ENCODE measurements around the gene CDK2AP2.

The CDK2AP2 gene

DNA sequence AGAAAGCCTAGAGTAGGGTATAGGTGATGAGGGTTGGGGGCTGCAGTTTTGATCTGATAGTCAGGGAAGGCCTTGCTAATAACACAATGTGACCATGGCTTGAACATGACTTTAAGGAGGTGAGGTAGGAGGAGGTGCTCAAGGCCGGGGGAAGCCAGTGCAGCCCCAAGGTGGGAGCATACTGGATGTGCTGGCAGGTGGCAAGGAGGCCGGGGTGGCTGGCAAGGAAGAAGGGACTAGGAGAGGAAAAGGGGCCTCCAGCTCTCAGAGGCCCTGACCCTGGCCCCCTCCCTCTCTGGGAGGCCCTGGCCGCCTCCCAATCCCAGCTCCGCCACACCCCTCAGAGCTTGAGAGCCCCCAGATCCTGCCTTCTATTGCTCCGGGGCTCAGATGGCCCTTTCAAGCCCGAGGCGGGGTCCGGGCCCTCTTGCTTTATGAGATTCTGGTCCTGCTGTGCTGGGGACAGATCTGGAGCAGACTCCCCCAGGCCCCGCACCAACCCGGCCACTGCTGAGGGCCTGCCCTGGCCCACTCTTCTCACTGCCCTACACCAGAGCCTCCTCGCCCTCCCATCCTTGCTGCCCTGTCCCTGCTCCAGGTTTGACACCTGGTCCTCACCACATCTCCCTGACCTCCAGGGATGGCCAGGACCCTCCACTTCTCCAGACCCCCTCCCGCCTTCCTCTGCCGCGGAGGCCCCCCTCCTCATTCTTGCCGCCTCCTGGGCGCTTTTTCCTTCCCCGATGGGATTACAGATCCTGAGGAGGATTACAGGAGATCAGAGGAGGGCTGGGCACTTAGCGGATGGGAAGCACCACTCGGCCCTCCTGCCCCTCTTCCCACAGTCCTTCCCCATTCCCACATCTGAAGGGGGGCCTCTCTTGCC is 4.6 kb downstream of the CDK2AP2 start:
- DNase-seq: no peak

- no peak for DNase-seq
These were observed 5.5 kb downstream of the CDK2AP2 start for GRCh38 chr11:67502328-67502979.

DNA sequence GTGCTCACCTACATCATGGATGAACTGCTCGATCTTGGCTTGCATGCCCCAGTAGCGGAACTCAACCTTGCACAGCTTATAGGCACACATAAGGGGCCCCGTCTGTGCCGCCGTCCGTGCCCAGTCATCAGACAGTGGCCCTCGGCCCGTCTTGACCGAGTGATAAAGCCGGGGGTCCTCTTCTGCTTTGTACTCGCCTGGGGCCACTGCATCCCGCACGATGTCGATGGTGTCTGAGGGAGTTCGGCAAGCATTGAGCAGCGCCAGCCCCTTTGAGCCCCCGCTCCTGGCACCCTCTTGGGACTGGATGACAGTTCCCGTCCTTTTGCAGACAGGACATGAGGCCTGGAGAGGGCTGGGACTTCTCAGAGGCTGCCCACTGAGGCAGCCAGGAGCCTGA is 6.1 kb downstream of the CDK2AP2 start:
- no peak for DNase-seq

DNA sequence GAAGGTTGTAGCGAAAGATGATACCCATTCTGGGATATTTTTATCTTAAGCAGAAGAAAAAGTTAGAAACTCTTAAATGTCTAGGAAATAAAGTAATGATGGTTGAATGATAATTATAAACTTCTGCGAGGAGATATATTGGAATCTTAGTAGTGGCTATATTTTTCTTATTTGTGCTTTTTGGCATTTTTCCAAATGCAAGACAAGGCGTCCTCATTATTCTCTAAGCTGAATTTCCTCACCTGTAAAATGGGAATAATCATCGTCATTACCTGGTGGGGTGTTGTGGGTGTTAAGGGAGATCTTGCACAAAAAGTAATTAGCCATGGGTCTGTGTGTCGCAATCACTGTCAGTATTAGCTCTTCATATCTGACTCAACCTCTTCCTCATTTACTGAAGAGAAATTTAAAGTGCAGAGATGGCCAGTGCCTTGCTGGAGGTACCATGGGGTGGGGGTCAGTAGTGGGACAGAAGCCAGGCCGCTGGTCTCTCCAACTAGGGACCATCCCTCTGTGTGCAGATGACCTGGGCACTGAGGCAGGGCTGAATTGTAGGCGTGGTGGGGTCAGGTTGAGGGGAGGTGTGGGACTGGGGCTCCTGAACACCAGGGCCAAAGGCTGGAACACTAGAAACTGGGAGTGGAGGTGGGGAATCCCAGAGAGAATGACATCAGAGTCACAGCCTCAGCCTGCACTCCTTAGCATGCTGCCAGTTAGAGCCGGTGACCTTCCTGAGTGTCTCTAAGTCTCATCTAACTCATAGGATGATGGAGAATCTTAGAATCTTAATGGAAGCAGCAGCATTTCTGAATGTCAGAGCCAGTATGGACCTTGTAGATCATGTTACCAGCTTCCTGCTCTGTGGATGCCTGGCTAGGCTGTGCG is 6.9 kb downstream of the CDK2AP2 start:
- DNase-seq: peak; percentile 49 to 74 (median 62)

- no peak for DNase-seq
These were observed 7.5 kb downstream of the CDK2AP2 start for GRCh38 chr11:67500484-67500821.

DNA sequence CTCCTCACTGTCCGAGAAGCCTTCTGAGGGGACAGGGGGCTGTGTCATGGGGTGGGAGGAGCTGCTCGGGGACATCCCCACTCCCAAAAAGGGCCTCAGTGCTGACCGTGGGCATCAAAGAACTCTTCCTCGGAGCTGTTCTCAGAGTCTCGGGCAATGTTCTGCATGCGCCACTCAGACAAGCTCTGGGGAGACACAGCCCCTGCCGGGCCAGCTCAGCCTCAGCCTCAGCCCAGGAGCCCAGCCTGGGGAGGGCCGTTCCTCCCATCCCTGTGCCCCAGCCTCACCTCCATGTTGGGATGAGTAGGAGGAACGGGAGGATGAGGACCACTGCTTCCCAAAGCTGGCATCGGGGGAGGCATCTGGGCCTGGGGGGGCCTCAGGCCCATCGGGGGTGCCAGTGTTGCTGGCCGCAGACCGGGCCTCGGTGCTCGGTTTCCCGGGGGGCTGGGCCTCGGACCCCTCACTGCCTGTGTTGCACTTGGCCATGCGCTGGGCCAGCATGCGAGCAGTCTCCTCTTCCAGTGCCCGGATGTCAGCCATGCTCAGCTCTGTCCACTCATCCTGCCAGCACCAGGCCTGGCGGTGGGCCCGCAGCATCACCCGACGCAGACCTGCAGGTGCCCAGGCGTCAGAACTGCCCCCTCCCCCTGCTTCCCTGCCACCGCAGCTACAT is 8.0 kb downstream of the CDK2AP2 start:
- no peak for DNase-seq

DNA sequence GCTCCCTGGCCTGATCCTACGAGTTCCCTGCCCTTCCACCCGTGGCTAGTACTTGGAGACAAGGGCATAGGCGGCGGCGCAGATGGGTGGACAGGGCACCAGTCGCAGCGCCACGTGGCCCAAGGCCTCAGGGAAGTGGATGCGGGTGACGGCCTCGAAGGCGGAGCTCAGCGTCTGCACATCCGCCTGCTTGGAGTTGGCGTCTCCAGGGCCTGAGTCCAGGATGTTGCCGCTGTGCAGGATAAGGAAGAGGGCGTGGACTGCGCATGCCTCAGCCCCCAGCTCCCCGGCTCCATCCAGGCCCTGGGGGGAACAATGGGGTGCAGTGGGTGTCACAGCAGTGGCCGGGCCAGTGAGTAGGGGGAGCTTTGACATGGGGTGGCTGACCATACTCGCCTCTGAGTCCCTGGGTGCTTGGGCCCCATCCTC is 9.4 kb downstream of the CDK2AP2 start:
- DNase-seq: no peak

GRCh38 chr11:67497656-67498291 is 10.2 kb downstream of the CDK2AP2 start:
- no peak for DNase-seq

- DNase-seq: no peak
These were observed 11.8 kb downstream of the CDK2AP2 start for GRCh38 chr11:67496113-67496512.

GRCh38 chr11:67495234-67496005 is 12.5 kb downstream of the CDK2AP2 start:
- no peak for DNase-seq

GRCh38 chr11:67494371-67495233 is 13.4 kb downstream of the CDK2AP2 start:
- no peak for DNase-seq

DNA sequence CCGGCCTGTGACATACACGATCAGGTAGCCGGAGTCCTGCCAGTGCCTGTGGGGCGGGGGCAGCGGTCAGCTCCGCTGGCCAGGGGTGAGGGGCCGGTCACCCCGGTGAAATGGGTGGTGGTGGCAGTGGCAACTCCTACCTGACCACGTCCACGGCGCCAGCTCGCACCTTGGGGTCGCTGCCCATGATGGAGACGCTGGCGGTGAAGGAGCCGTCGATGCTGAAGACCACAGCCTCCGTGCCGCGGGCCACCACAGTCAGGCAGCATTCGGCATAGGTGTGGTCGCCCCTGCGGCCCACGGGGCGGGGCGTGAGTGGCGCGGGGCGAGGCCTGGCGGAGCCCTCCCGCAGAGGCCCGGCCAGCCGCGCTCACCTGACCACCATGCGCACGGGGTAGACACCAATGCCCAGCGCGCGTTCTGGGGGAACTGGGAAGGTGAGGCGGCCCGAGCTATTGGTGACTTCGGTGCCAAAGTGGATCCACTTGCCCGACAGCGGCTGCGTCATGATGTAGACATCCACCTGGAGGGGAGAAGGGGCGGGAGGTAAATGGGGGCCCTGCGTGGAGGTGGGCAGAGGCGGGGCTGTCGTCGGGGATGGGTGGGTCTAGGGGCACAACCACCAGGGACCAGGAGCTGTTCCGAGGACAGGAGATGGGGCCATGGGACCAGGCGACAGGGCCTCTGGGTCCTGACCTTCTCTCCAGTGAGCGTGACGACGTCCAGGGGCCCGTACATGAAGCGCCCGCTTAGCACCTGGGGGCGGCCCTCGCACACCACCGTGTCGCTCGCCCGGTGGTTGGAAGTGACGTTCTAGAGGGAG is 14.2 kb downstream of the CDK2AP2 start:
- no peak for DNase-seq

- no peak for DNase-seq
These were observed 15.0 kb downstream of the CDK2AP2 start for GRCh38 chr11:67492801-67493547.

DNA sequence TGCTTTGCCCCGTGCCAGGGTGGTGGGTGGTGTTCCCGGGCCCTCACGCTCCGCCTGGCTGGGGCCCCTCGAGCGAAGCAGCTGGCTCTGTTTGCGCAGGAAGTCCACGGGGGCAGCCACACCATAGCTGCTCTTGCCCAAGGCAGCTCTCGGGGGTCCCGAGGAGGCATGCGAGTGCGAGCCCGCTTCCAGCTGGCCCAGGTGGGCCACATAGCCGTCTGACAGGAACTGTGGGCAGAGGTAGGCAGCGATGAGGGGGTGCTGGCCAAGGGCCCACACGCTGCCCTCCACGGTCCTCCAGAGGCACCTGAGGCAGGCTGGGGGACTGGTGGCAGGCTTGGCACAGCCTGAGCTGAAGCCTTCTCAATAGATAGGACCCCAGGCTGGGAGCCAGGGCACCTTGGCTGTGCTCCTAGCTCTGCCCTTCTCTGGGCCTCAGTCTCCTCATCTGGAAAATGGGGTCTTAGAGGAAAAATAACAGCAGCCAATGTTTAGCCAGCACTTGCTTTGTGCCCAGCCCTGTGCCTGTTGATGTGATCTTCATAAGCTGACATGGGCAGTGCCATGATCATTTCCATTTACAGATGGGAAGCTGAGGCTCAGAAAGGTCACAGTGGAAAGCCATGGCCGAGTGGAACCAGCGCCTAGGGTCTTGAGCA is 15.8 kb downstream of the CDK2AP2 start:
- DNase-seq: no peak

DNA sequence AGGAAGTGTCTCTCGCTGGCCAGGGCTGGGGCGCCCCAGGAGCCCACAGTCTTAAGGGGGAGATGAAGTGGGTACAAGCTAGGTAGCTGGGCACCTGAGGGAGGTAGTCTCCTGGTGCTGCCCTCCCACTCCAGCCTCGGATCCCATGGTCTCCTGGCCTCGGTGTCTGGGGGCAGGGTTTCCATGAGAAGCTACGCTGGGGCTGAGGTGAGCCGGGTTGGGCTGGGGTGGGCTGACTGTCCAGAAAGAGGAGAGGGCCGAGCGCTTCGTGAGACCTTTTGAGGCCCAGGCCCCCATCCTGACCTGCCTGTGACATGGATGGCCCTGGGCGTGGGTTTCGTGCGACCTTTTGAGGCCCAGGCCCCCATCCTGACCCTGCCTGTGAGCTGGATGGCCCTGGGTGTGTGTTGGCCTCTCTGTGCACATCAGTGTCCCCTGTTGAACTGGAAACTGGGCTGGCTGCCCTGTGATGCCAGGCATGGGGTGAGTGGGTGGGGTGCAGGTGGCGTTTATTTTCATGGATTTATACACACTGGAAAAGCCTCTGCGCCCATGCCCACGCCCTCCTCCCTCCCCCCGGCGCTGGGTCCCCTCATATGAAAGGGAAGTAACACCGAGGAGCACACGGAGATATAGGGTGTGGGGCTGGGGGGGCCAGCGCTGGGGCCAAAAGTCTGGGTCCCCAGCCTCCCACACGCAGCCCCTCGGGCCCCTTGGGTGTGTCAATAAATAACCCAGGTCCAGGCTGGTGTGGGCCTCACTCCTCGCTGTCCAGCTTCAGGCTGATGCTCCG is 16.5 kb downstream of the CDK2AP2 start:
- no peak for DNase-seq

DNA sequence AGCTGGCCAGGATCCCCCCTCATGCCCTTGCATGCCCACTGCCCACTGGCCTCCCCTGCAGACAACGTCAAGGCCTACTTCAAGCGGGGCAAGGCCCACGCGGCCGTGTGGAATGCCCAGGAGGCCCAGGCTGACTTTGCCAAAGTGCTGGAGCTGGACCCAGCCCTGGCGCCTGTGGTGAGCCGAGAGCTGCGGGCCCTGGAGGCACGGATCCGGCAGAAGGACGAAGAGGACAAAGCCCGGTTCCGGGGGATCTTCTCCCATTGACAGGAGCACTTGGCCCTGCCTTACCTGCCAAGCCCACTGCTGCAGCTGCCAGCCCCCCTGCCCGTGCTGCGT is 17.3 kb downstream of the CDK2AP2 start:
- no peak for DNase-seq

Measured in suppressor macrophage (primary cell).